ENCODE measurements around the gene ZDHHC6. TPM values are rescaled to one million over a fixed set of nuclear protein-coding genes. Genes with fewer than 3 reads are reported as not detected.

ZDHHC6 gene
- total and polyA plus RNA-seq, 2 of the 8 experiments (the other 6 are each of a cell fraction or from before 2014, with no cell fraction given), result 13.6 to 27.4 TPM

GRCh38 chr10:112492736-112493135 lies 46.0 kb upstream of the ZDHHC6 start:
- no peaks in the 10 kb centered on the region for H3K79me1 ChIP-seq (ENCODE audit: low read depth, low read length)
- H3K4me2 ChIP-seq (ENCODE audit: insufficient read depth in 1 of 2, low read depth in 2 of 2, low read length in 2 of 2), result no peak overlapping the region
- H2BK20ac ChIP-seq (ENCODE audit: low read length), result no peak overlapping the region
- no peak for FAIRE-seq
- no peak overlapping the region for H3K18ac ChIP-seq (ENCODE audit: extremely low read depth, low read length)
- H3K9me3 ChIP-seq (ENCODE audit: insufficient read depth in 2 of 2, low read depth in 1 of 2, low read length in 1 of 2), result no peaks in the 10 kb centered on the region
- no peak overlapping the region for H2AFZ ChIP-seq (ENCODE audit: low read length)
- no peak overlapping the region for H4K91ac ChIP-seq (replicated peaks; ENCODE audit: insufficient read length, low read length)
- WGBS, 2 experiments (ENCODE audit: extremely low coverage in 1 of 2, insufficient coverage in 1 of 2, insufficient read length in 1 of 2, insufficient replicate concordance in 2 of 2, low coverage in 1 of 2, low lambda C conversion rate in 2 of 2, missing lambda C conversion rate in 1 of 2), result 96% methylated on average over 6 of the region's 6 CpGs; no CpG with 5 or more reads in 1 of the 2 experiments
- no peak overlapping the region for H3K14ac ChIP-seq (ENCODE audit: insufficient read length)
- H3K4me1 ChIP-seq (replicated peaks in 1 of 4; ENCODE audit: control insufficient read depth in 3 of 4, insufficient read depth in 4 of 4, low read length in 3 of 4), result peaks cover 0 to 2% (median 0%) of the 10 kb centered on the region in 4 experiments; a peak in 1 of 7 replicates
- no peak overlapping the region for H3K23ac ChIP-seq (ENCODE audit: insufficient read length)
- H2BK15ac ChIP-seq (ENCODE audit: low read length), result no peak overlapping the region
- no peaks in the 10 kb centered on the region for H4K20me1 ChIP-seq (replicated peaks in 1 of 2; ENCODE audit: control insufficient read depth in 1 of 2, insufficient read depth in 2 of 2, low read length in 2 of 2)
- no peaks in the 10 kb centered on the region for H3K79me2 ChIP-seq (ENCODE audit: control insufficient read depth in 1 of 2, insufficient read depth in 2 of 2, low read length in 2 of 2)
- no peak overlapping the region for H3K56ac ChIP-seq (replicated peaks; ENCODE audit: insufficient read length, low read depth, low read length)
- H3K4me3 ChIP-seq (ENCODE audit: extremely low read depth in 1 of 4, insufficient read depth in 2 of 4, low read depth in 3 of 4, low read length in 4 of 4), result no peak overlapping the region
- H4K5ac ChIP-seq (ENCODE audit: insufficient read length, low read depth, low read length), result no peak overlapping the region
- H3K4ac ChIP-seq (replicated peaks; ENCODE audit: insufficient read length, low read depth, low read length), result no peak overlapping the region
- H4K8ac ChIP-seq (ENCODE audit: extremely low read depth, insufficient read depth, low read length), result no peak overlapping the region
- DNase-seq (ENCODE audit: low read depth in 1 of 2, low spot score in 2 of 2), result no peak
- no peak for TF ChIP-seq CHD2 (IDR thresholded peaks at IDR 0.05; ENCODE audit: low read length)
- TF ChIP-seq SIRT6 (IDR thresholded peaks at IDR 0.05; ENCODE audit: low read length), result no peak
- TF ChIP-seq FOSL1 (IDR thresholded peaks at IDR 0.05; ENCODE audit: insufficient read depth, low read depth, low read length), result no peak
- TF ChIP-seq MAX (IDR thresholded peaks at IDR 0.05), result no peak
- no peak for TF ChIP-seq KDM5A (IDR thresholded peaks at IDR 0.05; ENCODE audit: low read length)
- no peak for TF ChIP-seq RFX5 (IDR thresholded peaks at IDR 0.05; ENCODE audit: borderline replicate concordance, low read depth, low read length)
- TF ChIP-seq ATF3 (IDR thresholded peaks at IDR 0.05; ENCODE audit: insufficient read depth, low read depth, low read length), result no peak
- no peak for TF ChIP-seq KDM4A (IDR thresholded peaks at IDR 0.05; ENCODE audit: low read depth, low read length, severe bottlenecking)
- TF ChIP-seq TCF12 (IDR thresholded peaks at IDR 0.05; ENCODE audit: low read depth, low read length), result no peak
- TF ChIP-seq GABPA (IDR thresholded peaks at IDR 0.05; ENCODE audit: borderline replicate concordance, insufficient read depth, low read length), result no peak
- TF ChIP-seq USF2 (IDR thresholded peaks at IDR 0.05; ENCODE audit: low read length), result no peak
- no peak for TF ChIP-seq JUND (IDR thresholded peaks at IDR 0.05; ENCODE audit: low read length)
- ChIA-PET POLR2A (ENCODE audit: partially characterized antibody) (no interaction called here), CTCF (ENCODE audit: partially characterized antibody) (interaction anchor here (1.2 kb wide), 1 partner anchor 8 kb away, joined by 3 read pairs; no protein-coding TSS in a partner anchor)
- no peaks in the 10 kb centered on the region for H3K27me3 ChIP-seq (replicated peaks in 1 of 4; ENCODE audit: control insufficient read depth in 3 of 4, extremely low read depth in 1 of 4, insufficient read depth in 3 of 4, low read length in 3 of 4)
- no peak overlapping the region for H2BK12ac ChIP-seq (ENCODE audit: low read depth, low read length)
- no peaks in the 10 kb centered on the region for H3K36me3 ChIP-seq (ENCODE audit: control insufficient read depth in 2 of 4, insufficient read depth in 4 of 4, low read length in 3 of 4)
- H3K9ac ChIP-seq (replicated peaks in 1 of 4; ENCODE audit: extremely low read depth in 1 of 4, low read depth in 3 of 4, low read length in 3 of 4), result no peak overlapping the region
- H2AK5ac ChIP-seq (ENCODE audit: low read depth, low read length), result no peak overlapping the region
- H2BK5ac ChIP-seq (ENCODE audit: low read depth, low read length), result no peak overlapping the region
- H3K27ac ChIP-seq (ENCODE audit: low read depth, low read length), result no peak overlapping the region
- H2BK120ac ChIP-seq (replicated peaks; ENCODE audit: low read depth, low read length), result no peak overlapping the region
- no peaks in the 10 kb centered on the region for H3K23me2 ChIP-seq (ENCODE audit: low read depth, low read length)

All from H1 (cell line).